Activated naive CD4-positive, alpha-beta T cell treated with anti-CD3 and anti-CD28 coated beads, Interleukin-2, amount 10 ng/mL, durations not matched to agents 7 days and 5 days (primary cell): ENCODE measurements around the gene INTS6.

Experiments
- CTCF ChIA-PET: fragments of 350-600 bp; sonication (Branson Sonifier 250); formaldehyde crosslinking; loops from one replicate; lab custom pipeline; 2021; ENCODE audit warnings: antibody characterized with exemption; lab: Charles Lee
- DNase-seq: peaks from one replicate; pipeline ENCODE4 v3.0.0-alpha.2; 2020
- H3K27ac Mint-ChIP-seq: one replicate; pipeline ENCODE4 v1.8.0; 2021; ENCODE audit warnings: mild to moderate bottlenecking, moderate library complexity, mixed read lengths
- H3K27me3 Mint-ChIP-seq: one replicate; pipeline ENCODE4 v1.8.0; 2021; ENCODE audit warnings: mild to moderate bottlenecking, mixed read lengths
- H3K36me3 Mint-ChIP-seq: one replicate; pipeline ENCODE4 v1.8.0; 2021; ENCODE audit warnings: mixed read lengths
- H3K4me1 Mint-ChIP-seq: one replicate; pipeline ENCODE4 v1.8.0; 2021; ENCODE audit warnings: mixed read lengths
- H3K4me3 Mint-ChIP-seq: one replicate; pipeline ENCODE4 v1.8.0; 2021; ENCODE audit warnings: mild to moderate bottlenecking, moderate library complexity, mixed read lengths
- H3K9me3 Mint-ChIP-seq: one replicate; pipeline ENCODE4 v1.8.0; 2021; ENCODE audit warnings: mixed read lengths

INTS6 gene

GRCh38 chr13:51452361-51453206, at the start of gene INTS6:
Gene INTS6, minus strand, starts transcription at chr13:51453036. Its CDS starts 511 bp downstream, at chr13:51452525.
- H3K27ac Mint-ChIP-seq, result peak within 1 kb of the TSS; percentile 96
- peaks cover 41% of the 10 kb centered on the region for H3K36me3 Mint-ChIP-seq
- H3K4me3 Mint-ChIP-seq, result peak within 1 kb of the TSS; percentile 86
- H3K9me3 Mint-ChIP-seq, result peaks cover 2% of the 10 kb centered on the region
- DNase-seq, result peak; percentile 98
- peaks cover 37% of the 10 kb centered on the region for H3K4me1 Mint-ChIP-seq
- CTCF ChIA-PET, result interaction anchor here (1.4 to 2.8 kb wide), 3 partner anchors 19 to 345 kb away, joined by 4 to 20 read pairs (median 4); no protein-coding TSS in a partner anchor
- peaks cover 4% of the 10 kb centered on the region for H3K27me3 Mint-ChIP-seq

DNA sequence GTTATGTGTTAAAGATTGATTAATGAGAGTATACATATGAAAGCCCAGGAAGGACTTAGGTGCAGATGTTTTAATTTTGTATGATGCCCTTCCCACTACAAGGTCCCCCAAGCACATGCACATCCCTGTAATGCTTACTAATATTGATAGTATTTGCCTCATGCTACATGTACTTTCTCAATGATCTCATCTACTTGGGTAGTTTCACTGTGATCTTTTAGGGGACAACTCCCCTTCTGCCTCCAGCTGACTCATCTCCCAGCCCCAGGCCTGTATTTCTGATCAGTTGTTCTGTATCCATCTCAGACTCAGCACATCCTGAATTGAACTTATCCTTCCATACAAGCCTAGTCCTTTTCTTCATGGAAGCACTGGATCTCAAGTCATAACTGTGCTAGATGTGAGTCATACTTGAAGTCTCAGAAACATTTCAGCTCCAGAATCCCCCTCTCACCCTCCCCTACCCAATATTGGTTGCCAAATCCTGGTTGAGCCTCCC, 49.4 kb upstream of the INTS6 start:
- H3K4me3 Mint-ChIP-seq, result no peak overlapping the region
- no peaks in the 10 kb centered on the region for H3K9me3 Mint-ChIP-seq
- H3K4me1 Mint-ChIP-seq, result peaks cover 11% of the 10 kb centered on the region
- CTCF ChIA-PET, result no interaction called here
- H3K27me3 Mint-ChIP-seq, result peaks cover 4% of the 10 kb centered on the region
- H3K27ac Mint-ChIP-seq, result no peak overlapping the region
- no peaks in the 10 kb centered on the region for H3K36me3 Mint-ChIP-seq
- DNase-seq, result no peak

GRCh38 chr13:51501592-51502152, 48.8 kb upstream of the INTS6 start:
- H3K27me3 Mint-ChIP-seq, result peaks cover 9% of the 10 kb centered on the region
- DNase-seq, result no peak
- no peak overlapping the region for H3K4me3 Mint-ChIP-seq
- H3K9me3 Mint-ChIP-seq, result no peaks in the 10 kb centered on the region
- H3K4me1 Mint-ChIP-seq, result peaks cover 11% of the 10 kb centered on the region
- CTCF ChIA-PET, result no interaction called here
- H3K36me3 Mint-ChIP-seq, result no peaks in the 10 kb centered on the region
- H3K27ac Mint-ChIP-seq, result no peak overlapping the region

DNA sequence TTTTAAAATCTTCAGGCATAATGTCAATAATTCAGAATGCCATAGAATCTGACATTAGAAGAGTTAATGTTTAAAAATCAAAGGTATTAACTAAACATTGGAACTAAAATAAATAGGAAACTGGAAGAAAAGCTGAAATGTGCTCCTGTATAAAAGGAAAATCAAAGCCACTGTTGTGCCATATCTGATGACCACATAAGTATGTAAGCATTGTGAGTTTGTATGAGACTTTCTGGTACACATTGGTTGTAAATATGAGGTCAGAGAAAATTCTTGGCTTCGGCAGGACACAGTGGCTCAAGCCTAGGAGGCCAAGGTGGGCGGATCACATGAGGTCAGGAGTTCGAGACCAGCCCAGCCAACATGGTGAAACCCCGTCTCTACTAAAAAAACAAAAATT, 48.3 kb upstream of the INTS6 start:
- H3K36me3 Mint-ChIP-seq, result no peaks in the 10 kb centered on the region
- no peak overlapping the region for H3K4me3 Mint-ChIP-seq
- peaks cover 9% of the 10 kb centered on the region for H3K27me3 Mint-ChIP-seq
- CTCF ChIA-PET, result no interaction called here
- H3K9me3 Mint-ChIP-seq, result no peaks in the 10 kb centered on the region
- no peak for DNase-seq
- no peak overlapping the region for H3K27ac Mint-ChIP-seq
- peaks cover 11% of the 10 kb centered on the region for H3K4me1 Mint-ChIP-seq

DNA sequence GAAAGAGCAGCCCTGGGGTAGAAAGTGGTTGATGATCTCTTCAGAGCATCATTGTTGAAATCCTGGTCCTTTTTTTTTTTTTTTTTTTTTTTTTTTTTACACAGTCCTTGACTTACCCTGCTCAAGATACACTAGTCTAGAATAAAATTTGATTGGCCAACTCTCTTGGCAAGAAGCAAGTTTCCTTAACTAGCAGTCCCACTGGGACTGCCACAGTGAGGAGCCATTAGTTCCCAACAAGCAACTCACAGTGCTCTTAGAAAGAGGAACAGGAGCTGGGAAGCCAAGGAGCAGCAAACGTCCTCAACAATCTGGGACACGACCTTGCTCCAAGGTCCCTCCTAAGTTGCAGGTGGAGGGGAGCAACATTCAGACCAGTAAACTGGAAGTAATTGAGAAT, 47.9 kb upstream of the INTS6 start:
- Mint-ChIP-seq H3K9me3 (no peaks in the 10 kb centered on the region), H3K27ac (no peak overlapping the region), H3K27me3 (peaks cover 9% of the 10 kb centered on the region), H3K36me3 (no peaks in the 10 kb centered on the region), H3K4me3 (no peak overlapping the region), H3K4me1 (peaks cover 11% of the 10 kb centered on the region)
- CTCF ChIA-PET, result no interaction called here
- no peak for DNase-seq

GRCh38 chr13:51499841-51500240, 47.0 kb upstream of the INTS6 start:
- H3K27me3 Mint-ChIP-seq, result peaks cover 9% of the 10 kb centered on the region
- H3K9me3 Mint-ChIP-seq, result no peaks in the 10 kb centered on the region
- no peaks in the 10 kb centered on the region for H3K36me3 Mint-ChIP-seq
- no peak for DNase-seq
- peaks cover 11% of the 10 kb centered on the region for H3K4me1 Mint-ChIP-seq
- H3K27ac Mint-ChIP-seq, result no peak overlapping the region
- CTCF ChIA-PET, result interaction anchor here (0.6 kb wide), 1 partner anchor 292 kb away, joined by 4 read pairs; no protein-coding TSS in a partner anchor
- no peak overlapping the region for H3K4me3 Mint-ChIP-seq

DNA sequence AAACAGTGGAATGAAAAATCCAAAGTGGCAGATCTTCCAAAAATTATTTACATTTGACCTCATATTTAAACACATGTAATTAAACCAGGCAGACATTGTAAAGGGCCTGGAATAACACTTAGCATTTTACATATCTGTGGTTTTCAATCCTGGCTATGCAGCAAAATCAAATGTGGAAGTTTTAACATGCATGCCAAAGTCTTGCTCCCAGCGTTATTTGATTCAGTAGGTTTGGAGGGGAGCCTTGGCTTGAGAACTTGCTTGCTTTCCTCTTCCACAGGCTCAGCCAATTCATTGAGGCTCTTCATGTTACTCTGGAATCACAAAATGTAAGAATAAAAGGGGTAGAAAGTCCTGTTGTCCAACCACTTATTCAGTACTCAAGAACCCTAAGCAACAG, 42.5 kb upstream of the INTS6 start:
- CTCF ChIA-PET, result no interaction called here
- H3K27me3 Mint-ChIP-seq, result peaks cover 13% of the 10 kb centered on the region
- no peak overlapping the region for H3K4me3 Mint-ChIP-seq
- no peaks in the 10 kb centered on the region for H3K36me3 Mint-ChIP-seq
- peaks cover 1% of the 10 kb centered on the region for H3K4me1 Mint-ChIP-seq
- H3K9me3 Mint-ChIP-seq, result no peaks in the 10 kb centered on the region
- DNase-seq, result no peak
- no peak overlapping the region for H3K27ac Mint-ChIP-seq

DNA sequence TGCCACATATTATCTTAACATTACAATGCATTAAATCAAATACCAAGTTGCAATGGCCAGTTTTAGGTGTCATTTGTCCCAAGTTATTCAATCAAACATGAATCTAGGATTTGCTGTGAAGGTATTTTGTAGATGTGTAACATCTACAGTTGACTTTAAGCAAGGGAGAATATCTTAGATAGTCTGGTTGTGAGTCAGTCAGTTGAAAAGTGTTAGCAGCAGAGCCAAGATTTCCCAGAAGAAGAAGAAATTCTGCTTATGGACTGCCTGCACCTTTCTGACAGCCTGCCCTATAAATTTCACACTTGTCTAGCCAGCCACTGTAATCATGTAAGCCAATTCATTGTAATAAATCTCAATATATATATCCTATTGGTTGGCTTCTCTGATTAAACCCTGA, 41.3 kb upstream of the INTS6 start:
- H3K27me3 Mint-ChIP-seq, result peaks cover 10% of the 10 kb centered on the region
- H3K4me3 Mint-ChIP-seq, result no peak overlapping the region
- no peak for DNase-seq
- H3K27ac Mint-ChIP-seq, result no peak overlapping the region
- H3K9me3 Mint-ChIP-seq, result no peaks in the 10 kb centered on the region
- no peaks in the 10 kb centered on the region for H3K36me3 Mint-ChIP-seq
- CTCF ChIA-PET, result no interaction called here
- no peaks in the 10 kb centered on the region for H3K4me1 Mint-ChIP-seq

DNA sequence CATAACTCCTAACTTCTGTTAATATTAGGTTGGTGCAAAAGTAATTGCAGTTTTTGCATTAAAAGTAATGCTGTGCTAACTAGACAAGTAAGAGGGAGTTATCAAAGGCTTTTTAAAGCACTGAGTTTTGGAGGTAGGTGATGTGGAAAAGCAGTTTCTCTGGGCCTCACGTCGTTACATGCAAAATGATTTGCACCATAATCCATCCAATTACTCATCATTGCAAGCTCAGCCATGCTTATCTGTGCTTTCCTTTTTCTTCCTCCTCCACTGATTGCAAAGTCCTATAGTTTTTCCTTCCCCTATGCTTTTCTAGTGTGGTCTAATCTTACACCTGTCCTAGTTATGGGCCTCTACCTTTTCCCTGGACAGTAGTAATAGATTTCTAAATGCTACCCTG, 35.4 kb upstream of the INTS6 start:
- CTCF ChIA-PET, result interaction anchor here (0.8 kb wide), 1 partner anchor 24 kb away, joined by 3 read pairs; no protein-coding TSS in a partner anchor
- H3K36me3 Mint-ChIP-seq, result no peaks in the 10 kb centered on the region
- H3K9me3 Mint-ChIP-seq, result peaks cover 6% of the 10 kb centered on the region
- DNase-seq, result no peak
- no peak overlapping the region for H3K4me3 Mint-ChIP-seq
- H3K4me1 Mint-ChIP-seq, result no peaks in the 10 kb centered on the region
- H3K27ac Mint-ChIP-seq, result no peak overlapping the region
- peaks cover 5% of the 10 kb centered on the region for H3K27me3 Mint-ChIP-seq

DNA sequence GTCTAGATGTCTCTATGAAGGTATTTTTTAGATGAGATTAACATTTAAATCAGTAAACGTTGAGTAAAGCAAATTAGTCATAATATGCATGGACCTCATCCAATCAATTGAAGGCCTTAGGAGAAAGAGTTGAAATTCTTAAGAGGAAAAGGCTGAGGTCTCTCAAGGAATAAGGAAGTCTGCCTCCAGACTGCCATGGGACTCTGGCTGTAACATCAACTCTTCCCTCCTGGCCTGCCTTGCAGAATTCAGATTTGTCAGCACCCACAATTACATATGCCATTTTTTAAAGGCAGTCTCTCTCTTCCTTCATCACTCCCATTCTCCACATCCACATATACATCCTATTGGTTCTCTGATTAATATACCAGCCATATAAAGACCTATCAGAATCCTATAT, 28.8 kb upstream of the INTS6 start:
- CTCF ChIA-PET, result no interaction called here
- Mint-ChIP-seq H3K27me3 (peaks cover 3% of the 10 kb centered on the region), H3K4me1 (no peaks in the 10 kb centered on the region), H3K4me3 (no peak overlapping the region), H3K27ac (no peak overlapping the region), H3K36me3 (no peaks in the 10 kb centered on the region), H3K9me3 (peaks cover 8% of the 10 kb centered on the region)
- no peak for DNase-seq

GRCh38 chr13:51479199-51479523, 26.3 kb upstream of the INTS6 start:
- peaks cover 3% of the 10 kb centered on the region for H3K4me1 Mint-ChIP-seq
- peaks cover 8% of the 10 kb centered on the region for H3K9me3 Mint-ChIP-seq
- H3K4me3 Mint-ChIP-seq, result no peak overlapping the region
- no peak overlapping the region for H3K27ac Mint-ChIP-seq
- no peak for DNase-seq
- no peaks in the 10 kb centered on the region for H3K36me3 Mint-ChIP-seq
- CTCF ChIA-PET, result no interaction called here
- no peaks in the 10 kb centered on the region for H3K27me3 Mint-ChIP-seq

GRCh38 chr13:51478418-51479198, 25.8 kb upstream of the INTS6 start:
- DNase-seq, result no peak
- Mint-ChIP-seq H3K9me3 (peaks cover 2% of the 10 kb centered on the region), H3K4me1 (peaks cover 3% of the 10 kb centered on the region), H3K27ac (no peak overlapping the region), H3K27me3 (no peaks in the 10 kb centered on the region), H3K36me3 (no peaks in the 10 kb centered on the region), H3K4me3 (no peak overlapping the region)
- CTCF ChIA-PET, result no interaction called here

- Mint-ChIP-seq H3K27me3 (no peaks in the 10 kb centered on the region), H3K9me3 (peaks cover 1% of the 10 kb centered on the region), H3K36me3 (no peaks in the 10 kb centered on the region), H3K4me3 (no peak overlapping the region), H3K4me1 (peaks cover 3% of the 10 kb centered on the region), H3K27ac (no peak overlapping the region)
- CTCF ChIA-PET, result interaction anchor here (1.3 kb wide), 1 partner anchor 107 kb away, joined by 6 read pairs; no protein-coding TSS in a partner anchor
- DNase-seq, result no peak
Observed at GRCh38 chr13:51477653-51478324, 25.0 kb upstream of the INTS6 start.

DNA sequence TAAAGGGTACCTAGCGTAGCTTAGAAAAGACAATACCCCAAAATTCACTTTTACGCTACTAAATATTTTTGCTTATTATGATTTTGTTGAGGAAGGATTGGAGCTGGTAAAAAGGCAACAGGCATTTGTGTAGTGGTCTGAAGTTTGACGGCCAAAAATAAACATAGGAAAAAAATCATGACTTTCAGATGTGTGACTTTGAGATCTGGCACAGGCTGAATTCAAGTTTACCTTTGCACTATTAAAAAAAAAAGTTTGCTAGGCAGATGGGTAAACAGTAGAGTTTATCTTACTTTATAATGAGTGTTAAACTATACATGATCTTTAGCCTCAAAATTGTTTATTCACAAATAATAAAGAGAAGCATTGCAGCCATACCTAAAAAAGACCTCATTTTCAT, 24.3 kb upstream of the INTS6 start:
- H3K9me3 Mint-ChIP-seq, result no peaks in the 10 kb centered on the region
- H3K4me3 Mint-ChIP-seq, result no peak overlapping the region
- DNase-seq, result no peak
- H3K27me3 Mint-ChIP-seq, result no peaks in the 10 kb centered on the region
- no peaks in the 10 kb centered on the region for H3K36me3 Mint-ChIP-seq
- CTCF ChIA-PET, result interaction anchor here (1.3 kb wide), 1 partner anchor 108 kb away, joined by 6 read pairs; no protein-coding TSS in a partner anchor
- H3K4me1 Mint-ChIP-seq, result peaks cover 3% of the 10 kb centered on the region
- no peak overlapping the region for H3K27ac Mint-ChIP-seq
